B cell (primary cell): ENCODE measurements around the gene PTCD3. TPM values are rescaled to one million over a fixed set of nuclear protein-coding genes. Genes with fewer than 3 reads are reported as not detected.

ENCODE experiments used
- ATAC-seq: fragments of 200-7000 bp; cut with Tn5 transposase; one replicate; pipeline ENCODE4 v1.10.0; 2021; ENCODE audit warnings: low read depth, mild to moderate bottlenecking, moderate number of reproducible peaks, moderate library complexity
- CTCF ChIA-PET: fragments of 350-600 bp; sonication (Branson Sonifier 250); formaldehyde crosslinking; loops from one replicate; lab custom pipeline; 2021; ENCODE audit warnings: antibody characterized with exemption, inconsistent platforms; lab: Charles Lee
- POLR2A ChIA-PET: fragments of 350-600 bp; sonication (Branson Sonifier 250); formaldehyde crosslinking; loops from one replicate; lab custom pipeline; 2021; ENCODE audit warnings: antibody characterized with exemption; lab: Charles Lee
- DNase-seq: peaks from one replicate; pipeline ENCODE4 v3.0.0; 2013
- H2AFZ ChIP-seq: 2 replicates; pipeline ENCODE4 v1.6.1; 2012; ENCODE audit warnings: mild to moderate bottlenecking, low read depth, low read length; ENCODE audit not compliant: insufficient read depth, poor library complexity, severe bottlenecking
- H3K27ac ChIP-seq, 2 donors: 1 replicate in 1 of 2; 2 replicates in 1 of 2; pipeline ENCODE4 v1.5.1; 2012 to 2013; ENCODE audit warnings: low read length in 2 of 2, mild to moderate bottlenecking in 2 of 2, moderate library complexity in 1 of 2
- H3K27me3 ChIP-seq, 4 experiments: fragments of 200-600 bp in 1 of 4; sonication (generic) in 1 of 4; replicated peaks in 1 of 4; 1 replicate in 2 of 4; 2 replicates in 2 of 4; pipeline versions ENCODE4 v1.6.1 to v1.7.0; 2013 to 2016; ENCODE audit warnings: low read length in 3 of 4, mild to moderate bottlenecking in 2 of 4, mixed read lengths in 1 of 4, moderate library complexity in 1 of 4; ENCODE audit not compliant: insufficient read depth in 4 of 4, control insufficient read depth in 3 of 4; ENCODE audit errors: control extremely low read depth in 1 of 4
- H3K36me3 ChIP-seq, 2 experiments: replicated peaks in 1 of 2; 1 replicate in 1 of 2; 2 replicates in 1 of 2; pipeline versions ENCODE4 v1.6.1 to v1.7.1; 2013; ENCODE audit warnings: low read length in 1 of 2; ENCODE audit not compliant: insufficient read depth in 2 of 2, control insufficient read depth in 1 of 2; ENCODE audit errors: control extremely low read depth in 1 of 2, extremely low read depth in 1 of 2
- H3K4me1 ChIP-seq, 2 donors: fragments of 200-600 bp in 1 of 2; sonication (generic) in 1 of 2; 1 replicate in 1 of 2; 2 replicates in 1 of 2; pipeline versions ENCODE4 v1.5.1 to v1.6.1; 2013 to 2017; ENCODE audit warnings: low read length in 2 of 2; ENCODE audit not compliant: control insufficient read depth in 2 of 2, insufficient read depth in 2 of 2
- H3K4me2 ChIP-seq: replicated peaks from 2 replicates; pipeline ENCODE3; 2012; ENCODE audit warnings: mild to moderate bottlenecking, low read depth, low read length; ENCODE audit not compliant: poor library complexity, severe bottlenecking
- H3K4me3 ChIP-seq, 5 experiments: fragments of 200-600 bp in 1 of 5; sonication (generic) in 1 of 5; 1 replicate in 3 of 5; 2 replicates in 2 of 5; pipeline versions ENCODE4 v1.5.1 to v1.7.0; 2011 to 2016; ENCODE audit warnings: low read length in 4 of 5, mild to moderate bottlenecking in 4 of 5, low read depth in 2 of 5, control low read depth in 1 of 5, moderate library complexity in 1 of 5; ENCODE audit not compliant: insufficient read depth in 1 of 5; ENCODE audit errors: control extremely low read depth in 1 of 5, extremely low read depth in 1 of 5
- H3K79me2 ChIP-seq: fragments of 200-600 bp; sonication (generic); one replicate; pipeline ENCODE4 v1.6.0; 2016; ENCODE audit warnings: low read length; ENCODE audit not compliant: control insufficient read depth, insufficient read depth
- H3K9ac ChIP-seq: fragments of 200-600 bp; sonication (generic); 2 replicates; pipeline ENCODE4 v1.6.1; 2017; ENCODE audit warnings: mild to moderate bottlenecking, low read length, moderate library complexity
- H3K9me3 ChIP-seq, 3 donors: one replicate each; pipeline versions ENCODE4 v1.6.1 to v1.7.1; 2013; ENCODE audit warnings: low read length in 2 of 3; ENCODE audit not compliant: control insufficient read depth in 2 of 3, insufficient read depth in 1 of 3; ENCODE audit errors: control extremely low read depth in 1 of 3
- H4K20me1 ChIP-seq: 2 replicates; pipeline ENCODE4 v1.6.0; 2012; ENCODE audit warnings: mild to moderate bottlenecking, low read length; ENCODE audit not compliant: insufficient read depth, control insufficient read depth, poor library complexity, severe bottlenecking
- H3K27ac Mint-ChIP-seq: one replicate; pipeline ENCODE4 v1.8.0; 2021; ENCODE audit warnings: mixed read lengths
- H3K27me3 Mint-ChIP-seq: one replicate; pipeline ENCODE4 v1.8.0; 2021; ENCODE audit warnings: mixed read lengths
- H3K4me1 Mint-ChIP-seq: one replicate; pipeline ENCODE4 v1.8.0; 2021; ENCODE audit warnings: mixed read lengths
- H3K4me3 Mint-ChIP-seq: one replicate; pipeline ENCODE4 v1.8.0; 2021; ENCODE audit warnings: mixed read lengths
- H3K9me3 Mint-ChIP-seq: one replicate; pipeline ENCODE4 v1.8.0; 2022; ENCODE audit warnings: mixed read lengths; ENCODE audit not compliant: insufficient read depth
- EZH2 ChIP-seq: IDR thresholded peaks from 2 replicates; pipeline ENCODE4 v1.6.1; 2012; ENCODE audit warnings: borderline replicate concordance, low read depth, mild to moderate bottlenecking, moderate library complexity, low read length; ENCODE audit not compliant: insufficient read depth, poor library complexity, severe bottlenecking
- WGBS: methylation state at CpG from one replicate; pipeline ENCODE4 v1.1.5; 2013; ENCODE audit warnings: missing lambda C conversion rate; ENCODE audit not compliant: insufficient coverage; 5-methylcytosine and 5-hydroxymethylcytosine counted together
- intact Hi-C: fragments of 100-400 bp; cut with micrococcal nuclease; formaldehyde crosslinking; loops from one replicate; pipeline ENCODE4 v1.10.0; 2022
- polyA plus RNA-seq: library from polyadenylated mRNA; depleted of rRNA; stranded (reverse); fragments of >200 nt; gene quantifications from 2 replicates; pipeline ENCODE4 v1.2.3, GENCODE V29; 2012
- total RNA-seq, 2 donors: library from RNA; stranded (reverse); fragments of 120-200 nt in 1 of 2; gene quantifications; 1 replicate in 1 of 2; 2 replicates in 1 of 2; pipeline versions ENCODE4 v1.2.3 to v1.2.4, GENCODE V29; 2013 to 2022
- TF ChIP-seq, protein P1 (sequence below): fragments of 200-600 bp; IDR thresholded peaks from one replicate; pipeline ENCODE4 v1.8.0; 2022; ENCODE audit warnings: antibody characterized with exemption, mild to moderate bottlenecking

The PTCD3 gene
- total and polyA plus RNA-seq, 2 donors (not counting 1 experiment from before 2014, with no cell fraction given): 61.4 to 174 TPM

DNA sequence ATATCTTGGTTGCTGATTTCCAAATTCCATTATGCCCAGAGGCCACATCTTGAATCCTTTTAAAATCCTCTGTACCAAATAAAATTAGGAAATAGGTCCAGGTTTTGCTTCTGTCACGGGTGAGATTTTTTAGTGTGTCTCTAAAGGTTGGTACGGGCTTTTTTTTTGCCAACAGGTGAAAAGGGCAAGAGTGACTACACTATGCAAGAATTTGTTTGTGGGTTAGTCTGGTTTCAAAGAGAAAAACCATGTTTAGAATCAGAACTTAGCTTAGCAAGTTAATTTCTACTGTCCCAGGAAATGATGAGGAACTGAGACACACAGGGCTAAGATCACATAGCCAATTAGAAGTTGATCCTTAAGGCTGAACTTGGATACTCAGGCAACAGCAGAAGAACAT lies 42.0 kb upstream of the PTCD3 start:
- TF ChIP-seq EZH2: no peak
- TF ChIP-seq, protein P1, sequence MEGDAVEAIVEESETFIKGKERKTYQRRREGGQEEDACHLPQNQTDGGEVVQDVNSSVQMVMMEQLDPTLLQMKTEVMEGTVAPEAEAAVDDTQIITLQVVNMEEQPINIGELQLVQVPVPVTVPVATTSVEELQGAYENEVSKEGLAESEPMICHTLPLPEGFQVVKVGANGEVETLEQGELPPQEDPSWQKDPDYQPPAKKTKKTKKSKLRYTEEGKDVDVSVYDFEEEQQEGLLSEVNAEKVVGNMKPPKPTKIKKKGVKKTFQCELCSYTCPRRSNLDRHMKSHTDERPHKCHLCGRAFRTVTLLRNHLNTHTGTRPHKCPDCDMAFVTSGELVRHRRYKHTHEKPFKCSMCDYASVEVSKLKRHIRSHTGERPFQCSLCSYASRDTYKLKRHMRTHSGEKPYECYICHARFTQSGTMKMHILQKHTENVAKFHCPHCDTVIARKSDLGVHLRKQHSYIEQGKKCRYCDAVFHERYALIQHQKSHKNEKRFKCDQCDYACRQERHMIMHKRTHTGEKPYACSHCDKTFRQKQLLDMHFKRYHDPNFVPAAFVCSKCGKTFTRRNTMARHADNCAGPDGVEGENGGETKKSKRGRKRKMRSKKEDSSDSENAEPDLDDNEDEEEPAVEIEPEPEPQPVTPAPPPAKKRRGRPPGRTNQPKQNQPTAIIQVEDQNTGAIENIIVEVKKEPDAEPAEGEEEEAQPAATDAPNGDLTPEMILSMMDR: no peak
- H3K27ac Mint-ChIP-seq: peak overlapping the region; percentile 5
- Histone ChIP-seq H3K27ac (no peak overlapping the region), H3K4me2 (no peak overlapping the region), H3K4me1 (peaks cover 4 to 9% of the 10 kb centered on the region in 2 donors), H3K36me3 (peaks cover 4 to 50% of the 10 kb centered on the region in 2 experiments), H3K79me2 (peaks cover 4% of the 10 kb centered on the region), H3K9ac (no peak overlapping the region), H2AFZ (no peak overlapping the region), H3K27me3 (no peaks in the 10 kb centered on the region), H3K4me3 (no peak overlapping the region), H3K9me3 (peaks cover 0 to 4% (median 4%) of the 10 kb centered on the region in 3 donors), H4K20me1 (no peaks in the 10 kb centered on the region)
- 83% methylated on average over 1 of the region's 2 CpGs for WGBS
- ChIA-PET POLR2A (no interaction called here), CTCF (interaction anchor here (1.2 to 1.3 kb wide), 2 partner anchors 28 to 237 kb away, joined by 3 to 4 read pairs; no protein-coding TSS in a partner anchor)
- intact Hi-C loops: no loop called here
- peaks cover 15% of the 10 kb centered on the region for H3K4me1 Mint-ChIP-seq
- H3K9me3 Mint-ChIP-seq: no peaks in the 10 kb centered on the region
- DNase-seq (no peak), ATAC-seq (no peak)
- no peak overlapping the region for H3K4me3 Mint-ChIP-seq
- H3K27me3 Mint-ChIP-seq: no peaks in the 10 kb centered on the region

DNA sequence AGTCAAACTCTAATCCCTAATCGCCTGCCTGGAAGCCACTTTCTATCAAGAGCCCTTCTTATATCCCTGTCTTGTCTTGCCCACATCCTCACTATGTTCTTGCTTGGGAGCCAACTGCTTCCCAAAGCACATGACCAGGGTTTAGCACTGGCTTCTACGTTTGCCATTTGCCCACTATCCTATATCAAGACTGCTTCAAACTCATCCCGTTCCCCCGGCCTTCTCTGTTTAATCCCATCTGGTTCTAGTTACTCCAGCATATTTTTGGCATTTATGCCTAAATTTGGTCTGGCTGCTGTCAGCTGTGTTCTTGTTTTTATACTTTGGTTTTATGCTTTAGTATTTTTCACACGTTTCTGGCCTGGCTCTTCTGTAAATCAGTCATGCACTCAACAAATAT lies 40.5 kb upstream of the PTCD3 start:
- H3K4me3 Mint-ChIP-seq: no peak overlapping the region
- WGBS: 82% methylated on average over 2 of the region's 5 CpGs

More for the DNA sequence above, 40.5 kb upstream of the PTCD3 start:
- Histone ChIP-seq H3K27me3 (no peaks in the 10 kb centered on the region), H4K20me1 (no peaks in the 10 kb centered on the region), H3K9ac (no peak overlapping the region), H3K9me3 (peaks cover 0 to 4% (median 4%) of the 10 kb centered on the region in 3 donors), H3K27ac (no peak overlapping the region), H3K36me3 (peaks cover 4 to 55% of the 10 kb centered on the region in 2 experiments), H3K4me1 (peaks cover 4 to 9% of the 10 kb centered on the region in 2 donors), H3K79me2 (peaks cover 7% of the 10 kb centered on the region), H3K4me2 (no peak overlapping the region), H2AFZ (no peak overlapping the region), H3K4me3 (no peak overlapping the region)
- TF ChIP-seq, protein P1: no peak
- no peak for TF ChIP-seq EZH2
- Mint-ChIP-seq H3K27ac (no peak overlapping the region), H3K4me1 (peaks cover 17% of the 10 kb centered on the region), H3K27me3 (no peaks in the 10 kb centered on the region), H3K9me3 (no peaks in the 10 kb centered on the region)
- DNase-seq: no peak
- ATAC-seq: no peak
- POLR2A ChIA-PET: interaction anchor here (1.2 kb wide), 1 partner anchor 29 kb away, joined by 3 read pairs; no protein-coding TSS in a partner anchor
- intact Hi-C loops: no loop called here
- CTCF ChIA-PET: no interaction called here
